SK-N-SH (cell line): Measurements from ENCODE around the gene LSG1. TPM values are rescaled to one million over a fixed set of nuclear protein-coding genes. Genes with fewer than 3 reads are reported as not detected.

Source experiments
- CTCF ChIA-PET: fragments of 300-600, 350-600 bp; formaldehyde crosslinking; extraction: SDS; loops from one replicate; lab custom pipeline; 2021; lab: Yijun Ruan, JAX
- POLR2A ChIA-PET: fragments of 350-600 bp; sonication (Branson Sonifier 250); formaldehyde crosslinking; extraction: SDS; loops from one replicate; lab custom pipeline; 2020; ENCODE audit warnings: antibody characterized with exemption, inconsistent platforms; lab: Yijun Ruan, JAX
- DNase-seq: peaks from one replicate; pipeline ENCODE4 v3.0.0; 2012
- H2AFZ ChIP-seq: fragments of 200-600 bp; sonication (generic); 2 replicates; pipeline ENCODE4 v1.8.1; 2016; ENCODE audit warnings: antibody characterized with exemption, mild to moderate bottlenecking, low read depth
- H3F3A ChIP-seq: fragments of 200-600 bp; sonication (generic); replicated peaks from 2 replicates; pipeline ENCODE3; 2016; ENCODE audit warnings: antibody characterized with exemption, mild to moderate bottlenecking; ENCODE audit not compliant: insufficient read depth
- H3K27ac ChIP-seq, 2 experiments: fragments of 200-500 bp in 1 of 2; fragments of 200-600 bp in 1 of 2; sonication (Bioruptor generic) in 1 of 2; sonication (generic), shearing (Covaris generic) in 1 of 2; 2 replicates each; pipeline versions ENCODE4 v1.5.1 to v1.6.1; 2014 to 2016; ENCODE audit warnings: low read depth in 2 of 2, inconsistent platforms in 1 of 2, low read length in 1 of 2, mild to moderate bottlenecking in 1 of 2, mixed read lengths in 1 of 2
- H3K27me3 ChIP-seq: fragments of 200-600 bp; sonication (generic), shearing (Covaris generic); 2 replicates; pipeline ENCODE4 v1.6.1; 2016; ENCODE audit warnings: mixed run types; ENCODE audit not compliant: insufficient read depth
- H3K36me3 ChIP-seq, 2 experiments: fragments of 200-500 bp in 1 of 2; fragments of 200-600 bp in 1 of 2; sonication (Bioruptor generic) in 1 of 2; sonication (generic) in 1 of 2; replicated peaks in 1 of 2; 2 replicates each; pipeline versions ENCODE3 to v1.5.1; 2014 to 2016; ENCODE audit warnings: low read length in 1 of 2, mild to moderate bottlenecking in 1 of 2; ENCODE audit not compliant: insufficient read depth in 2 of 2, control insufficient read depth in 1 of 2
- H3K4me1 ChIP-seq, 2 experiments: fragments of 200-500 bp in 1 of 2; fragments of 200-600 bp in 1 of 2; sonication (Bioruptor generic) in 1 of 2; sonication (generic), shearing (Covaris generic) in 1 of 2; 2 replicates each; pipeline versions ENCODE4 v1.5.1 to v1.6.1; 2014 to 2016; ENCODE audit warnings: low read depth in 1 of 2, low read length in 1 of 2, mixed run types in 1 of 2; ENCODE audit not compliant: insufficient read depth in 2 of 2, control insufficient read depth in 1 of 2
- H3K4me2 ChIP-seq: fragments of 200-600 bp; sonication (generic), shearing (Covaris generic); 2 replicates; pipeline ENCODE4 v1.6.1; 2017; ENCODE audit warnings: mixed run types
- H3K4me3 ChIP-seq, 2 experiments: fragments of 200-500 bp in 1 of 2; fragments of 200-600 bp in 1 of 2; sonication (Bioruptor generic) in 1 of 2; sonication (generic), shearing (Covaris generic) in 1 of 2; 2 replicates each; pipeline versions ENCODE4 v1.5.1 to v1.8.1; 2014 to 2016; ENCODE audit warnings: low read depth in 2 of 2, inconsistent platforms in 1 of 2, low read length in 1 of 2, mild to moderate bottlenecking in 1 of 2, mixed read lengths in 1 of 2, moderate library complexity in 1 of 2
- H3K79me2 ChIP-seq: fragments of 200-600 bp; sonication (generic); 2 replicates; pipeline ENCODE4 v1.8.1; 2017; ENCODE audit warnings: mild to moderate bottlenecking; ENCODE audit not compliant: insufficient read depth
- H3K9ac ChIP-seq: fragments of 200-600 bp; sonication (generic); 2 replicates; pipeline ENCODE4 v1.6.1; 2017; ENCODE audit warnings: mixed run types
- H3K9me2 ChIP-seq: fragments of 200-600 bp; sonication (generic); 2 replicates; pipeline ENCODE4 v1.6.1; 2017; ENCODE audit warnings: mixed run types
- H3K9me3 ChIP-seq: fragments of 200-600 bp; sonication (generic); 2 replicates; pipeline ENCODE4 v1.6.1; 2017; ENCODE audit warnings: mixed run types, mild to moderate bottlenecking, moderate library complexity
- H4K20me1 ChIP-seq: fragments of 200-600 bp; sonication (generic); 2 replicates; pipeline ENCODE4 v1.6.1; 2017; ENCODE audit warnings: mild to moderate bottlenecking, mixed run types; ENCODE audit not compliant: insufficient read depth
- CTCF ChIP-seq: fragments of 200-600 bp; sonication (generic); IDR thresholded peaks from 2 replicates; pipeline ENCODE4 v1.6.1; 2017; ENCODE audit warnings: antibody characterized with exemption, mild to moderate bottlenecking, moderate library complexity
- FOXM1 ChIP-seq: IDR thresholded peaks from 2 replicates; pipeline ENCODE4 v1.4.0; 2012; ENCODE audit warnings: low read depth, mild to moderate bottlenecking
- GABPA ChIP-seq: IDR thresholded peaks from 2 replicates; pipeline ENCODE4 v1.4.0; 2012; ENCODE audit warnings: low read depth, mild to moderate bottlenecking
- MXI1 ChIP-seq: IDR thresholded peaks from 2 replicates; pipeline ENCODE4 v1.6.1; 2012; ENCODE audit warnings: mild to moderate bottlenecking, low read depth, low read length, improper control_type of control experiment
- RAD21 ChIP-seq: IDR thresholded peaks from 2 replicates; pipeline ENCODE4 v1.6.1; 2012; ENCODE audit warnings: mild to moderate bottlenecking, low read length
- RFX5 ChIP-seq: IDR thresholded peaks from 2 replicates; pipeline ENCODE4 v1.6.1; 2012; ENCODE audit warnings: mild to moderate bottlenecking, improper control_type of control experiment, low read length
- SMC3 ChIP-seq: IDR thresholded peaks from 2 replicates; pipeline ENCODE4 v1.6.1; 2012; ENCODE audit warnings: low read depth, low read length, improper control_type of control experiment
- TAF1 ChIP-seq: IDR thresholded peaks from 2 replicates; pipeline ENCODE4 v1.6.1; 2012; ENCODE audit warnings: low read depth, mild to moderate bottlenecking, low read length, moderate library complexity, borderline replicate concordance
- YY1 ChIP-seq: IDR thresholded peaks from 2 replicates; pipeline ENCODE4 v1.4.0; 2012; ENCODE audit warnings: low read depth, mild to moderate bottlenecking
- WGBS: methylation state at CpG from one replicate; pipeline ENCODE4 v1.1.6; 2017; ENCODE audit warnings: low lambda C conversion rate; 5-methylcytosine and 5-hydroxymethylcytosine counted together
- polyA plus RNA-seq, 3 experiments: library from polyadenylated mRNA; depleted of rRNA; stranded (reverse); fragments of >200 nt; gene quantifications; 2 replicates each; pipeline ENCODE4 v1.2.3, GENCODE V29; 2012
- TF ChIP-seq, protein P1 (sequence below): fragments of 150-350 bp; IDR thresholded peaks from 2 replicates; pipeline ENCODE4 v1.6.1; 2016; ENCODE audit warnings: mild to moderate bottlenecking, low read depth, low read length

Gene LSG1
- polyA plus RNA-seq, 1 of the 3 experiments (the other 2 are of a cell fraction), result 35.1 TPM

DNA sequence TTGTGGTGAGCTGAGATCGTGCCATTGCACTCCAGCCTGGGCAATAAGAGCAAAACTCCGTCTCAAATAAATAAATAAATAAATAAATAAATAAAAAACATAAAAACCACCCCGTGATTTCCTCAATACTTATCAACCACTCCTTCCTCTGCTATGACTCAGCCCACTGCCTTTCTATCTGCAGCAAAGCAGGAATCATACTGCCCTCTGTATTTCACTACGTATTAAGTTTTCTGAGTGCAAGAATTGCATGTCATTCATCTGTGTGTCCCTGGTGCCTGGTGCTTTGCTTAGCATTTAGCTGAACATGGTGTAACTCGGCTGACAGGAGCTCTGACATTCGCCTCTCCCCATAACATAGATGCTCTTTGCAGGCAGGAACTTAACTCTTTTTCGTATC is 7.1 kb downstream of the LSG1 start (continued):
- TF ChIP-seq CTCF, result no peak
- no peak for TF ChIP-seq SMC3
- TF ChIP-seq TAF1, result no peak
- no peak for TF ChIP-seq RFX5
- TF ChIP-seq, protein P1, sequence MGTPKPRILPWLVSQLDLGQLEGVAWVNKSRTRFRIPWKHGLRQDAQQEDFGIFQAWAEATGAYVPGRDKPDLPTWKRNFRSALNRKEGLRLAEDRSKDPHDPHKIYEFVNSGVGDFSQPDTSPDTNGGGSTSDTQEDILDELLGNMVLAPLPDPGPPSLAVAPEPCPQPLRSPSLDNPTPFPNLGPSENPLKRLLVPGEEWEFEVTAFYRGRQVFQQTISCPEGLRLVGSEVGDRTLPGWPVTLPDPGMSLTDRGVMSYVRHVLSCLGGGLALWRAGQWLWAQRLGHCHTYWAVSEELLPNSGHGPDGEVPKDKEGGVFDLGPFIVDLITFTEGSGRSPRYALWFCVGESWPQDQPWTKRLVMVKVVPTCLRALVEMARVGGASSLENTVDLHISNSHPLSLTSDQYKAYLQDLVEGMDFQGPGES, result no peak
- TF ChIP-seq GABPA, result no peak
- no peak for TF ChIP-seq YY1
- no peak for TF ChIP-seq RAD21
- TF ChIP-seq FOXM1, result no peak
- TF ChIP-seq, all 33 proteins: peak for 0

DNA sequence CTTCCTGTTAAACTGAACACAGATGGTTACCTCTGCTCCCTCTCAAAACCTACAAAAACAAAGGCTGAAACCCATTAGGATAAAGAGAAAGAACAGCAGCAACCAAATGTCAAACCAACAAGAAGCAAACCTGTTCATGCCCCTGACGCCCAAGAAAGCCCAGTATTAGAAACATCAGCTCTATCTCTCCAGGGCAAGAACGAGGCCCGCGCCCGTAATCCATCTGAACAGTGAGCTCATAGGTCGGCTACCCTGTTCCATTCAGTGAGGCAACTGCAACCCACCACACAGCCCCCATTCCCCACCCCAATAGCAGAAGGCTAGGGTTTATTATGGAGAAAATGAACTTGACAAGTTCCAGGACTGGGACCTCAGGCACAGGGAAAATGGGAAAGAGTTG is 10.0 kb downstream of the LSG1 start:
- Histone ChIP-seq H3K36me3 (peaks cover 61 to 78% of the 10 kb centered on the region in 2 experiments), H3K27ac (no peak overlapping the region)
- CTCF ChIA-PET, result interaction anchor here (4.6 kb wide), 1 partner anchor 10 kb away, joined by 30 read pairs; the partner anchor contains the start of gene LSG1

More for the DNA sequence above, 10.0 kb downstream of the LSG1 start:
- no peak overlapping the region for H3K9ac ChIP-seq
- H3K9me2 ChIP-seq, result no peaks in the 10 kb centered on the region
- H3K4me1 ChIP-seq, result no peaks in the 10 kb centered on the region
- no peak overlapping the region for H3K4me3 ChIP-seq
- no peaks in the 10 kb centered on the region for H4K20me1 ChIP-seq
- no peak overlapping the region for H3K4me2 ChIP-seq
- DNase-seq, result no peak
- no peak overlapping the region for H2AFZ ChIP-seq
- H3K9me3 ChIP-seq, result no peaks in the 10 kb centered on the region
- WGBS, result 51% methylated on average over 2 of the region's 6 CpGs
- H3K27me3 ChIP-seq, result no peaks in the 10 kb centered on the region
- H3K79me2 ChIP-seq, result peaks cover 8% of the 10 kb centered on the region
- peaks cover 5% of the 10 kb centered on the region for H3F3A ChIP-seq
- POLR2A ChIA-PET, result no interaction called here
- TF ChIP-seq MXI1, result no peak
- no peak for TF ChIP-seq FOXM1
- no peak for TF ChIP-seq CTCF
